HCT116 (cell line): ENCODE measurements around the gene OOSP4A. TPM values are rescaled to one million over a fixed set of nuclear protein-coding genes. Genes with fewer than 3 reads are reported as not detected.
"Not testable (repeated sequence)": the region's sequence is repeated elsewhere in the genome, so short reads cannot be mapped to it uniquely, and the experiment has no call there.

ENCODE experiments used
- ATAC-seq: fragments of 200-7000 bp; cut with Tn5 transposase; 2 replicates; pipeline ENCODE4 v1.9.1; 2020; ENCODE audit warnings: mild to moderate bottlenecking, moderate library complexity
- BruUV-seq: library from RNA; stranded (reverse); fragments of 400-500 nt; replicated peaks from 2 replicates; lab custom pipeline; 2021; lab: Mats Ljungman, UMichigan
- CTCF ChIA-PET: fragments of 300-600 bp; sonication (Branson Sonifier 250); formaldehyde crosslinking; loops from one replicate; lab custom pipeline; 2021; ENCODE audit warnings: antibody characterized with exemption; lab: Charles Lee
- POLR2A ChIA-PET: fragments of 300-600, 350-600 bp; sonication (Branson Sonifier 250); formaldehyde crosslinking; loops from one replicate; lab custom pipeline; 2021; ENCODE audit warnings: antibody characterized with exemption; lab: Charles Lee
- RAD21 ChIA-PET, 2 experiments: fragments of 300-600 bp; sonication (Branson Sonifier 250); formaldehyde crosslinking; loops; one replicate each; lab custom pipeline; 2023; ENCODE audit warnings: low total read pairs in 2 of 2; ENCODE audit not compliant: uncharacterized antibody in 2 of 2, unreplicated experiment in 2 of 2, low non-redundant PET in 1 of 2; lab: Charles Lee
- DNase-seq: peaks from one replicate; pipeline ENCODE4 v3.0.0-alpha.2; 2010; ENCODE audit warnings: low read depth, low spot score
- H2AFZ ChIP-seq: fragments of 200-600 bp; shearing (Covaris generic), sonication (generic); 2 replicates; pipeline ENCODE4 v1.6.1; 2017; ENCODE audit warnings: low read depth, mixed run types, mixed read lengths, antibody characterized with exemption, low read length; ENCODE audit not compliant: poor library complexity, severe bottlenecking
- H3K27ac ChIP-seq: 2 replicates; pipeline ENCODE4 v1.5.1; 2012; ENCODE audit warnings: low read depth, low read length
- H3K27me3 ChIP-seq: fragments of 200-600 bp; sonication (generic); 2 replicates; pipeline ENCODE4 v1.6.1; 2016; ENCODE audit warnings: mixed run types, low read length, mixed read lengths; ENCODE audit not compliant: insufficient read depth
- H3K36me3 ChIP-seq, 2 experiments: fragments of 200-500 bp in 1 of 2; fragments of 200-600 bp in 1 of 2; sonication (Bioruptor generic) in 1 of 2; sonication (generic) in 1 of 2; 2 replicates each; pipeline versions ENCODE4 v1.5.1 to v1.6.1; 2014 to 2016; ENCODE audit warnings: low read length in 2 of 2, inconsistent platforms in 1 of 2, mixed read lengths in 1 of 2, mixed run types in 1 of 2; ENCODE audit not compliant: insufficient read depth in 2 of 2, control insufficient read depth in 1 of 2
- H3K4me1 ChIP-seq, 2 experiments: fragments of 200-600 bp in 1 of 2; sonication (generic) in 1 of 2; 2 replicates each; pipeline versions ENCODE4 v1.5.1 to v1.6.1; 2012 to 2017; ENCODE audit warnings: low read length in 2 of 2, inconsistent platforms in 1 of 2, mild to moderate bottlenecking in 1 of 2, mixed read lengths in 1 of 2, mixed run types in 1 of 2, moderate library complexity in 1 of 2; ENCODE audit not compliant: insufficient read depth in 2 of 2, control insufficient read depth in 1 of 2
- H3K4me2 ChIP-seq: fragments of 200-600 bp; sonication (generic); 2 replicates; pipeline ENCODE4 v1.6.1; 2017; ENCODE audit warnings: mixed run types, low read length, mixed read lengths
- H3K4me3 ChIP-seq, 2 experiments: fragments of 200-600 bp in 1 of 2; sonication (generic) in 1 of 2; replicated peaks in 1 of 2; 2 replicates each; pipeline ENCODE4 v1.5.1; 2011 to 2016; ENCODE audit warnings: low read length in 2 of 2, control low read depth in 1 of 2, low read depth in 1 of 2, mild to moderate bottlenecking in 1 of 2, mixed read lengths in 1 of 2, mixed run types in 1 of 2
- H3K79me2 ChIP-seq: fragments of 200-600 bp; sonication (generic); 2 replicates; pipeline ENCODE4 v1.6.1; 2017; ENCODE audit warnings: mild to moderate bottlenecking, mixed run types, low read length, moderate library complexity, mixed read lengths; ENCODE audit not compliant: insufficient read depth
- H3K9ac ChIP-seq: fragments of 200-600 bp; sonication (generic); 2 replicates; pipeline ENCODE4 v1.6.1; 2016; ENCODE audit warnings: low read length, mixed read lengths
- H3K9me2 ChIP-seq: fragments of 200-600 bp; sonication (generic), shearing (Covaris generic); 2 replicates; pipeline ENCODE4 v1.6.1; 2017; ENCODE audit warnings: mixed run types, mild to moderate bottlenecking, moderate library complexity; ENCODE audit not compliant: insufficient read depth
- H3K9me3 ChIP-seq, 2 experiments: fragments of 200-500 bp in 1 of 2; fragments of 200-600 bp in 1 of 2; sonication (Bioruptor generic) in 1 of 2; sonication (generic) in 1 of 2; 2 replicates each; pipeline ENCODE4 v1.6.1; 2014 to 2017; ENCODE audit warnings: low read length in 2 of 2, mixed read lengths in 2 of 2, inconsistent platforms in 1 of 2, low read depth in 1 of 2, mild to moderate bottlenecking in 1 of 2, mixed run types in 1 of 2, moderate library complexity in 1 of 2; ENCODE audit not compliant: control insufficient read depth in 1 of 2, insufficient read depth in 1 of 2
- H4K20me1 ChIP-seq: fragments of 200-600 bp; sonication (generic), shearing (Covaris generic); 2 replicates; pipeline ENCODE4 v1.6.1; 2017; ENCODE audit warnings: mixed run types, mild to moderate bottlenecking, moderate library complexity; ENCODE audit not compliant: insufficient read depth
- CEBPB ChIP-seq: IDR thresholded peaks from 2 replicates; pipeline ENCODE4 v1.6.1; 2012; ENCODE audit warnings: low read depth
- EZH2phosphoT487 ChIP-seq: fragments of 200-600 bp; IDR thresholded peaks from 2 replicates; pipeline ENCODE4 v1.6.1; 2018; ENCODE audit warnings: antibody characterized with exemption, borderline replicate concordance
- FOSL1 ChIP-seq: IDR thresholded peaks from 2 replicates; pipeline ENCODE4 v1.6.1; 2012; ENCODE audit warnings: low read depth
- JUND ChIP-seq: IDR thresholded peaks from 2 replicates; pipeline ENCODE4 v1.6.1; 2012
- POLR2A ChIP-seq: IDR thresholded peaks from 2 replicates; pipeline ENCODE4 v1.7.0; 2011; ENCODE audit warnings: borderline replicate concordance; ENCODE audit not compliant: insufficient read depth, insufficient read length; ENCODE audit errors: extremely low read depth
- POLR2AphosphoS5 ChIP-seq: IDR thresholded peaks from 2 replicates; pipeline ENCODE4 v1.6.1; 2011; ENCODE audit warnings: mild to moderate bottlenecking, low read depth, low read length, moderate library complexity
- SRF ChIP-seq: IDR thresholded peaks from 2 replicates; pipeline ENCODE4 v1.6.1; 2012; ENCODE audit warnings: low read depth
- TCF7L2 ChIP-seq: IDR thresholded peaks from 2 replicates; pipeline ENCODE4 v1.7.0; 2011; ENCODE audit warnings: borderline replicate concordance, inconsistent platforms; ENCODE audit not compliant: insufficient read depth, insufficient read length; ENCODE audit errors: extremely low read depth
- YY1 ChIP-seq: IDR thresholded peaks from 2 replicates; pipeline ENCODE4 v1.6.1; 2011; ENCODE audit warnings: low read length, low read depth, moderate library complexity, mild to moderate bottlenecking; ENCODE audit not compliant: insufficient replicate concordance; ENCODE audit errors: extremely low read depth
- intact Hi-C: fragments of 100-400 bp; cut with micrococcal nuclease; formaldehyde crosslinking; loops from 2 replicates; pipeline ENCODE4 v1.10.0; 2022
- total RNA-seq: library from RNA; stranded (reverse); gene quantifications from one replicate; pipeline ENCODE4 v1.2.1, GENCODE V29; 2021; ENCODE audit not compliant: unreplicated experiment
- TF ChIP-seq, protein P1 (sequence below): IDR thresholded peaks from 2 replicates; pipeline ENCODE4 v1.6.1; 2012; ENCODE audit warnings: low read depth
- TF ChIP-seq, protein P2 (sequence below): IDR thresholded peaks from 2 replicates; pipeline ENCODE4 v1.6.1; 2011; ENCODE audit warnings: mild to moderate bottlenecking, low read length, moderate library complexity; ENCODE audit not compliant: insufficient replicate concordance; ENCODE audit errors: extremely low read depth
- TF ChIP-seq, protein P3 (sequence below): IDR thresholded peaks from 2 replicates; pipeline ENCODE4 v1.6.1; 2012

OOSP4A gene
- total RNA-seq, 1 experiment from 2014 or later = not detected

DNA sequence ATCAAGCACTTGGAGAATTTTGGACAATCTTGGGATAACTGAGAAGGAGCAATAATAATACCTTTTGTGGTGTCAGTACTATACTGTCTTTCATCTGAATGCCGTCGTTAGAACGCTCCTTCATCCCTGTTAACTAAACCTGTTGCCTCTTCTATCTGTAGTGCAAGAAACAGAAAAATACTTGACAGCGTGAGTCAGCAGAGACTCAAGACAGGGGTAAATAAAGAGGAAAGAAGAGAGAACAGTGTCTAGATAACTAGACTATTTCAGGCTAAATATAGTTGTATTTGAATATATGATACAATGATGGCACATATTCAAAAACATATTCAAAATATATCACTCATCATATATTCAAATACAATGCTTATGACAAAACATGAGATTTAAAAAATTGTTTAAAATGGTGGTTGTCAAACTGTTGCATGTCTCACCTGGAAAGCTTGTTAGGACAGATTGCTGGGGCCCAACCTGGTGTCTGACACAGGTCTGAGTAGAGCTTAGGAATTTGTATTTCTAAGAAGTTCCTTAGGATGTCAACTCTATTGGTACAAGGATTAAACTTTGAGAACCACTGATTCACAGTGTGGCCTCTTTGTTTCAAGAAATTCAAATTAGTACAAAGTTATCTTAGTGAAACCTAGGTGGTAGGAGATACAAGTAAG lies 17.4 kb downstream of the OOSP4A start (continued):
- TF ChIP-seq, protein P1, sequence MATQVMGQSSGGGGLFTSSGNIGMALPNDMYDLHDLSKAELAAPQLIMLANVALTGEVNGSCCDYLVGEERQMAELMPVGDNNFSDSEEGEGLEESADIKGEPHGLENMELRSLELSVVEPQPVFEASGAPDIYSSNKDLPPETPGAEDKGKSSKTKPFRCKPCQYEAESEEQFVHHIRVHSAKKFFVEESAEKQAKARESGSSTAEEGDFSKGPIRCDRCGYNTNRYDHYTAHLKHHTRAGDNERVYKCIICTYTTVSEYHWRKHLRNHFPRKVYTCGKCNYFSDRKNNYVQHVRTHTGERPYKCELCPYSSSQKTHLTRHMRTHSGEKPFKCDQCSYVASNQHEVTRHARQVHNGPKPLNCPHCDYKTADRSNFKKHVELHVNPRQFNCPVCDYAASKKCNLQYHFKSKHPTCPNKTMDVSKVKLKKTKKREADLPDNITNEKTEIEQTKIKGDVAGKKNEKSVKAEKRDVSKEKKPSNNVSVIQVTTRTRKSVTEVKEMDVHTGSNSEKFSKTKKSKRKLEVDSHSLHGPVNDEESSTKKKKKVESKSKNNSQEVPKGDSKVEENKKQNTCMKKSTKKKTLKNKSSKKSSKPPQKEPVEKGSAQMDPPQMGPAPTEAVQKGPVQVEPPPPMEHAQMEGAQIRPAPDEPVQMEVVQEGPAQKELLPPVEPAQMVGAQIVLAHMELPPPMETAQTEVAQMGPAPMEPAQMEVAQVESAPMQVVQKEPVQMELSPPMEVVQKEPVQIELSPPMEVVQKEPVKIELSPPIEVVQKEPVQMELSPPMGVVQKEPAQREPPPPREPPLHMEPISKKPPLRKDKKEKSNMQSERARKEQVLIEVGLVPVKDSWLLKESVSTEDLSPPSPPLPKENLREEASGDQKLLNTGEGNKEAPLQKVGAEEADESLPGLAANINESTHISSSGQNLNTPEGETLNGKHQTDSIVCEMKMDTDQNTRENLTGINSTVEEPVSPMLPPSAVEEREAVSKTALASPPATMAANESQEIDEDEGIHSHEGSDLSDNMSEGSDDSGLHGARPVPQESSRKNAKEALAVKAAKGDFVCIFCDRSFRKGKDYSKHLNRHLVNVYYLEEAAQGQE = no peak
- TF ChIP-seq FOSL1 = no peak

DNA sequence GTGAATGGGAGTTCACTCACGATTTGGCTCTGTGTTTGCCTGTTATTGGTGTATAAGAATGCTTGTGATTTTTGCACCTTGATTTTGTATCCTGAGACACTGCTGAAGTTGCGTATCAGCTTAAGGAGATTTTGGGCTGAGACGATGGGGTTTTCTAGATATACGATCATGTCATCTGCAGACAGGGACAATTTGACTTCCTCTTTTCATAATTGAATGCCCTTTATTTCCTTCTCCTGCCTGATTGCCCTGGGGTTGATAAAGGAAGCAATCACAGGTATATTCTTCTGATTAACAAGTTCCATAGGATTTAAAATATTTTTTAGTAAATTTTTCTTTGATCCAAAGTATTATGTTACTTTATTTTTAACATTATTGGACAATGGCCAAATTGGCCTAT lies 18.2 kb downstream of the OOSP4A start:
- RAD21 ChIA-PET, H3K36me3 ChIP-seq, H3K27ac ChIP-seq, H3K9ac ChIP-seq, CTCF ChIA-PET, H3K27me3 ChIP-seq, H3K4me2 ChIP-seq, intact Hi-C loops, H2AFZ ChIP-seq, H3K79me2 ChIP-seq, H4K20me1 ChIP-seq, POLR2A ChIA-PET, BruUV-seq, H3K4me1 ChIP-seq, ATAC-seq, H3K9me2 ChIP-seq, H3K4me3 ChIP-seq, H3K9me3 ChIP-seq, DNase-seq: not testable (repeated sequence)

DNA sequence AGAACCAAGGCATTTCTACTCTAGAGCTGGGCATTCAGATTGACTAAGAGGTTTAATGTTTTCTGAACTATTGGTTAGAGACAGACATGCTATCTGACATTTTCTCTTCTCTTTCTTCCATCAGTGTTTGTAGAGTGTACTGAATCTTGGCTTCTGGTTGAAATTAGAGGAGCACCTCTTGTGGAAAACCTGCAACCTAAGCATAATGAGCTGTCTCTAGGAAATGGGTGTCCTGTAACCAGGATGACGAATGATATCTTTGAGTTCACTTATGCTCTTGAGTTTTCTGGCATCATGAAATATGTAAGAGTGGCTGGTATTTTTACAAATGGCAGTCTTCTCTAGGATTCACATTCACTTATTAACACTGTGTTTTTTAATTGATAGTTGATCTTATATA lies 19.4 kb downstream of the OOSP4A start:
- H4K20me1 ChIP-seq = no peaks in the 10 kb centered on the region
- no peaks in the 10 kb centered on the region for H3K27me3 ChIP-seq
- ChIA-PET RAD21 (no interaction called here), CTCF (no interaction called here), POLR2A (no interaction called here)
- H3K9ac ChIP-seq = no peak overlapping the region
- no peak for ATAC-seq
- no peaks in the 10 kb centered on the region for H3K4me1 ChIP-seq
- H3K36me3 ChIP-seq = no peaks in the 10 kb centered on the region
- H2AFZ ChIP-seq = no peak overlapping the region
- H3K79me2 ChIP-seq = no peaks in the 10 kb centered on the region
- DNase-seq = no peak
- no peak overlapping the region for H3K27ac ChIP-seq
- no TSS peak for BruUV-seq
- intact Hi-C loops = no loop called here
- no peak overlapping the region for H3K4me3 ChIP-seq
- no peak overlapping the region for H3K4me2 ChIP-seq
- no peaks in the 10 kb centered on the region for H3K9me2 ChIP-seq
- H3K9me3 ChIP-seq = no peaks in the 10 kb centered on the region
- TF ChIP-seq, protein P2, sequence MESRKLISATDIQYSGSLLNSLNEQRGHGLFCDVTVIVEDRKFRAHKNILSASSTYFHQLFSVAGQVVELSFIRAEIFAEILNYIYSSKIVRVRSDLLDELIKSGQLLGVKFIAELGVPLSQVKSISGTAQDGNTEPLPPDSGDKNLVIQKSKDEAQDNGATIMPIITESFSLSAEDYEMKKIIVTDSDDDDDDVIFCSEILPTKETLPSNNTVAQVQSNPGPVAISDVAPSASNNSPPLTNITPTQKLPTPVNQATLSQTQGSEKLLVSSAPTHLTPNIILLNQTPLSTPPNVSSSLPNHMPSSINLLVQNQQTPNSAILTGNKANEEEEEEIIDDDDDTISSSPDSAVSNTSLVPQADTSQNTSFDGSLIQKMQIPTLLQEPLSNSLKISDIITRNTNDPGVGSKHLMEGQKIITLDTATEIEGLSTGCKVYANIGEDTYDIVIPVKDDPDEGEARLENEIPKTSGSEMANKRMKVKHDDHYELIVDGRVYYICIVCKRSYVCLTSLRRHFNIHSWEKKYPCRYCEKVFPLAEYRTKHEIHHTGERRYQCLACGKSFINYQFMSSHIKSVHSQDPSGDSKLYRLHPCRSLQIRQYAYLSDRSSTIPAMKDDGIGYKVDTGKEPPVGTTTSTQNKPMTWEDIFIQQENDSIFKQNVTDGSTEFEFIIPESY = no peak
- TF ChIP-seq EZH2phosphoT487 = no peak
- TF ChIP-seq YY1 = no peak
- TF ChIP-seq TCF7L2 = no peak
- TF ChIP-seq POLR2A = no peak
- TF ChIP-seq, protein P3, sequence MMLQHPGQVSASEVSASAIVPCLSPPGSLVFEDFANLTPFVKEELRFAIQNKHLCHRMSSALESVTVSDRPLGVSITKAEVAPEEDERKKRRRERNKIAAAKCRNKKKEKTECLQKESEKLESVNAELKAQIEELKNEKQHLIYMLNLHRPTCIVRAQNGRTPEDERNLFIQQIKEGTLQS = no peak
- no peak for TF ChIP-seq JUND
- TF ChIP-seq CEBPB = no peak
- no peak for TF ChIP-seq SRF
- no peak for TF ChIP-seq POLR2AphosphoS5
